HEK293 (cell line): ENCODE data around the gene TLE2.

Experiments
- CTCF ChIA-PET: fragments of 350-600 bp; formaldehyde crosslinking; extraction: SDS; loops from one replicate; lab custom pipeline; 2021; ENCODE audit warnings: antibody characterized with exemption; lab: Yijun Ruan, JAX
- POLR2A ChIA-PET: fragments of 300-600 bp; formaldehyde crosslinking; extraction: SDS; loops from one replicate; lab custom pipeline; 2020; ENCODE audit warnings: antibody characterized with exemption, inconsistent platforms; lab: Yijun Ruan, JAX
- H3K27ac ChIP-seq: fragments of 200-500 bp; sonication (Bioruptor generic); 2 replicates; pipeline ENCODE4 v1.5.1; 2014; ENCODE audit warnings: low read depth, low read length, control low read depth, inconsistent platforms; ENCODE audit errors: extremely low read depth
- H3K36me3 ChIP-seq, 2 experiments: fragments of 200-500 bp in 1 of 2; sonication (Bioruptor generic) in 1 of 2; 1 replicate in 1 of 2; 2 replicates in 1 of 2; pipeline ENCODE4 v1.5.1; 2014 to 2017; ENCODE audit warnings: inconsistent platforms in 2 of 2, low read length in 2 of 2; ENCODE audit not compliant: control insufficient read depth in 2 of 2, insufficient read depth in 1 of 2
- H3K4me1 ChIP-seq: fragments of 200-500 bp; sonication (Bioruptor generic); 2 replicates; pipeline ENCODE4 v1.5.1; 2014; ENCODE audit warnings: mild to moderate bottlenecking, low read length, inconsistent platforms; ENCODE audit not compliant: control insufficient read depth, insufficient read depth
- H3K4me3 ChIP-seq: 2 replicates; pipeline ENCODE4 v1.5.1; 2011; ENCODE audit warnings: low read depth, mild to moderate bottlenecking, control low read depth, low read length, moderate library complexity
- H3K9me3 ChIP-seq: fragments of 200-500 bp; sonication (Bioruptor generic); 2 replicates; pipeline ENCODE4 v1.5.1; 2014; ENCODE audit warnings: low read depth, low read length, inconsistent platforms; ENCODE audit not compliant: control insufficient read depth, insufficient read depth
- EGR2 ChIP-seq: fragments of 450-650 bp; formaldehyde crosslinking; IDR thresholded peaks from 2 replicates; pipeline ENCODE4 v1.5.1; 2016; ENCODE audit warnings: low read depth, missing biosample characterization, missing genetic modification characterization
- GLIS1 ChIP-seq: fragments of 450-650 bp; formaldehyde crosslinking; IDR thresholded peaks from 2 replicates; pipeline ENCODE4 v1.5.1; 2016; ENCODE audit warnings: missing biosample characterization, missing genetic modification characterization
- KLF10 ChIP-seq: fragments of 450-650 bp; IDR thresholded peaks from 2 replicates; pipeline ENCODE4 v1.5.1; 2018; ENCODE audit warnings: missing biosample characterization, mild to moderate bottlenecking, missing genetic modification characterization
- SP3 ChIP-seq: fragments of 450-650 bp; formaldehyde crosslinking; IDR thresholded peaks from 2 replicates; pipeline ENCODE4 v1.5.1; 2016; ENCODE audit warnings: missing biosample characterization, missing genetic modification characterization
- YY2 ChIP-seq: fragments of 450-650 bp; formaldehyde crosslinking; IDR thresholded peaks from 2 replicates; pipeline ENCODE4 v1.5.1; 2016; ENCODE audit warnings: missing biosample characterization, missing genetic modification characterization
- ZBTB1 ChIP-seq: fragments of 450-650 bp; formaldehyde crosslinking; IDR thresholded peaks from 2 replicates; pipeline ENCODE4 v1.5.1; 2016; ENCODE audit warnings: missing biosample characterization, missing genetic modification characterization
- ZBTB21 ChIP-seq: fragments of 450-650 bp; formaldehyde crosslinking; IDR thresholded peaks from 2 replicates; pipeline ENCODE4 v1.5.1; 2017; ENCODE audit warnings: missing biosample characterization, missing genetic modification characterization
- ZEB2 ChIP-seq: fragments of 450-650 bp; formaldehyde crosslinking; IDR thresholded peaks from 2 replicates; pipeline ENCODE4 v1.5.1; 2016; ENCODE audit warnings: missing biosample characterization, missing genetic modification characterization
- ZFHX2 ChIP-seq: fragments of 450-650 bp; formaldehyde crosslinking; conservative IDR thresholded peaks from 2 replicates; pipeline ENCODE4 v1.5.1; 2016; ENCODE audit warnings: missing biosample characterization, missing genetic modification characterization
- ZNF2 ChIP-seq: fragments of 450-650 bp; formaldehyde crosslinking; IDR thresholded peaks from 2 replicates; pipeline ENCODE4 v1.5.1; 2016; ENCODE audit warnings: missing biosample characterization, missing genetic modification characterization
- ZNF549 ChIP-seq: fragments of 450-650 bp; IDR thresholded peaks from 2 replicates; pipeline ENCODE4 v1.5.1; 2018; ENCODE audit warnings: missing biosample characterization, missing genetic modification characterization, mild to moderate bottlenecking, inconsistent platforms, moderate library complexity
- ZNF555 ChIP-seq: fragments of 450-650 bp; formaldehyde crosslinking; conservative IDR thresholded peaks from 2 replicates; pipeline ENCODE4 v1.5.1; 2017; ENCODE audit warnings: missing biosample characterization, mild to moderate bottlenecking, missing genetic modification characterization, inconsistent platforms
- ZSCAN23 ChIP-seq: fragments of 450-650 bp; formaldehyde crosslinking; IDR thresholded peaks from 2 replicates; pipeline ENCODE4 v1.5.1; 2016; ENCODE audit warnings: missing biosample characterization, missing genetic modification characterization
- TF ChIP-seq, protein P1 (sequence below): fragments of 450-650 bp; formaldehyde crosslinking; IDR thresholded peaks from 2 replicates; pipeline ENCODE4 v1.5.1; 2016; ENCODE audit warnings: missing biosample characterization, missing genetic modification characterization
- TF ChIP-seq, protein P2 (sequence below): fragments of 450-650 bp; formaldehyde crosslinking; IDR thresholded peaks from 2 replicates; pipeline ENCODE4 v1.5.1; 2017; ENCODE audit warnings: missing biosample characterization, missing genetic modification characterization

Gene TLE2

DNA sequence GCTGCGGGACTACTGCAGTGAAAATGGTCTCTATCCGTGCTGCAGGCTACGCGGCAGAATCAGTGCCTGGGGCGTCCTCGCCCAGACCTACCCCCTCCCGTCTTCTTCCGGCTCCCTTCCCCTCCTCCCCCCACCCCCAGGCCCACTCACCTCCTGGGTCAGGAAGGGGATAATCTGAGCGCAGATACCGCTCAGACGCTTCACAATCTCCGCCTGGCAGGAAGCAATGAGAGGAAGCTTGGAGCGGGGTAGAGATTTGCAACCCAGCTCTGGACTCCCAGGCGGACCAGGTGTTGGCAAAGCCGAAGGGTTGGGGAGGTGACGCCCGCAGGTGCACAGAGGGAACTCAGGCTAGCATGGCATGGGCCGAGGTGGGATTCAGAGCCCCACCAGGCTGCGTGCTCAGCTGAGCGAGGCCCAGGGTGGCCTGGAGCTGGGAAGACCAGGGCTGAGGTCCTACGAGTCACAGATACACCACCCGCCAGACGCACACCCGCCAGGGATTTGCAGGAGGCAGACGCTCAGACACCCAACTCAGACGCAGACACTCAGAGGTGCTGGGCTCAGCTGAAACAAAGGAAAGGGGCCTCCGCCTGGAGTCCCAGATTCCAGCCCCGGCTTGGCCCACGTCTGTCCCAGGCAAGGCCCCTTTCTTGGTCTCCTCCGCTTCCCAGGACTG is 4.1 kb downstream of the TLE2 start:
- ChIA-PET CTCF (interaction anchor here (0.5 to 0.7 kb wide), 2 partner anchors 14 to 50 kb away, joined by 3 to 9 read pairs; no protein-coding TSS in a partner anchor), POLR2A (interaction anchor here (2.3 kb wide), 1 partner anchor 11 kb away, joined by 8 read pairs; no protein-coding TSS in a partner anchor)
- no peak overlapping the region for H3K27ac ChIP-seq
- H3K9me3 ChIP-seq = no peaks in the 10 kb centered on the region
- no peak overlapping the region for H3K4me3 ChIP-seq
- no peaks in the 10 kb centered on the region for H3K4me1 ChIP-seq
- TF ChIP-seq ZBTB1 (tag by site-specific recombination) (no peak), YY2 (tag by site-specific recombination) (no peak), ZNF2 (no peak), SP3 (tag by site-specific recombination) (no peak), ZEB2 (no peak)
- H3K36me3 ChIP-seq = no peaks in the 10 kb centered on the region

DNA sequence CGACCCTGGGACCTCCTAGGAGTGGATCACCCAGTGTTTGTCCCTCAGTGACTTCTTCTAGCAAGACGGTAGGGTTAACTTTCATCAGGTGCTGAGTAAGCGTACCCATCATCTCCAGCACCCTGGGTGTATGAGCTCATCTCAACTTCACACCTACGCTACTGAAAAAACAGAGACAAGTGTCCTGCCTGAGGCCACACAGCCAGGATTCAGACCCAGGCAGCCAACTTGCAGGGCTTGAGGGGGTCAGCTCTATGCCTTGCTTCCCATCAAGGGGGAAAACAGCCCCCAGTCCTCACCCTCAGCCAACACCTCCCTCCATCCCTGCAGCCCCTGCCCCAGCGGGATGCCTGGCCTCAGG is 4.6 kb downstream of the TLE2 start:
- no peaks in the 10 kb centered on the region for H3K36me3 ChIP-seq
- ChIA-PET CTCF (interaction anchor here (0.5 kb wide), 1 partner anchor 51 kb away, joined by 3 read pairs; no protein-coding TSS in a partner anchor), POLR2A (interaction anchor here (2.3 kb wide), 1 partner anchor 11 kb away, joined by 8 read pairs; no protein-coding TSS in a partner anchor)
- TF ChIP-seq KLF10 (tag by site-specific recombination) (no peak), ZBTB1 (tag by site-specific recombination) (no peak), EGR2 (tag by site-specific recombination) (0 out of 2 replicates have a peak, but pooled peaks have one; percentile 5), GLIS1 (tag by site-specific recombination) (no peak), ZFHX2 (tag by site-specific recombination) (0 out of 2 replicates have a peak, but pooled peaks have one; percentile 12), ZNF555 (tag by site-specific recombination) (no peak), ZNF549 (no peak), ZBTB21 (tag by site-specific recombination) (no peak)
- TF ChIP-seq, protein P1, sequence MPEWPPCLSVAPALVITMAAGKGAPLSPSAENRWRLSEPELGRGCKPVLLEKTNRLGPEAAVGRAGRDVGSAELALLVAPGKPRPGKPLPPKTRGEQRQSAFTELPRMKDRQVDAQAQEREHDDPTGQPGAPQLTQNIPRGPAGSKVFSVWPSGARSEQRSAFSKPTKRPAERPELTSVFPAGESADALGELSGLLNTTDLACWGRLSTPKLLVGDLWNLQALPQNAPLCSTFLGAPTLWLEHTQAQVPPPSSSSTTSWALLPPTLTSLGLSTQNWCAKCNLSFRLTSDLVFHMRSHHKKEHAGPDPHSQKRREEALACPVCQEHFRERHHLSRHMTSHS (tag by site-specific recombination) = no peak
- TF ChIP-seq, protein P2, sequence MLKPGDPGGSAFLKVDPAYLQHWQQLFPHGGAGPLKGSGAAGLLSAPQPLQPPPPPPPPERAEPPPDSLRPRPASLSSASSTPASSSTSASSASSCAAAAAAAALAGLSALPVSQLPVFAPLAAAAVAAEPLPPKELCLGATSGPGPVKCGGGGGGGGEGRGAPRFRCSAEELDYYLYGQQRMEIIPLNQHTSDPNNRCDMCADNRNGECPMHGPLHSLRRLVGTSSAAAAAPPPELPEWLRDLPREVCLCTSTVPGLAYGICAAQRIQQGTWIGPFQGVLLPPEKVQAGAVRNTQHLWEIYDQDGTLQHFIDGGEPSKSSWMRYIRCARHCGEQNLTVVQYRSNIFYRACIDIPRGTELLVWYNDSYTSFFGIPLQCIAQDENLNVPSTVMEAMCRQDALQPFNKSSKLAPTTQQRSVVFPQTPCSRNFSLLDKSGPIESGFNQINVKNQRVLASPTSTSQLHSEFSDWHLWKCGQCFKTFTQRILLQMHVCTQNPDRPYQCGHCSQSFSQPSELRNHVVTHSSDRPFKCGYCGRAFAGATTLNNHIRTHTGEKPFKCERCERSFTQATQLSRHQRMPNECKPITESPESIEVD = no peak
- no peak overlapping the region for H3K4me3 ChIP-seq
- H3K9me3 ChIP-seq = no peaks in the 10 kb centered on the region
- H3K4me1 ChIP-seq = no peaks in the 10 kb centered on the region
- no peak overlapping the region for H3K27ac ChIP-seq

DNA sequence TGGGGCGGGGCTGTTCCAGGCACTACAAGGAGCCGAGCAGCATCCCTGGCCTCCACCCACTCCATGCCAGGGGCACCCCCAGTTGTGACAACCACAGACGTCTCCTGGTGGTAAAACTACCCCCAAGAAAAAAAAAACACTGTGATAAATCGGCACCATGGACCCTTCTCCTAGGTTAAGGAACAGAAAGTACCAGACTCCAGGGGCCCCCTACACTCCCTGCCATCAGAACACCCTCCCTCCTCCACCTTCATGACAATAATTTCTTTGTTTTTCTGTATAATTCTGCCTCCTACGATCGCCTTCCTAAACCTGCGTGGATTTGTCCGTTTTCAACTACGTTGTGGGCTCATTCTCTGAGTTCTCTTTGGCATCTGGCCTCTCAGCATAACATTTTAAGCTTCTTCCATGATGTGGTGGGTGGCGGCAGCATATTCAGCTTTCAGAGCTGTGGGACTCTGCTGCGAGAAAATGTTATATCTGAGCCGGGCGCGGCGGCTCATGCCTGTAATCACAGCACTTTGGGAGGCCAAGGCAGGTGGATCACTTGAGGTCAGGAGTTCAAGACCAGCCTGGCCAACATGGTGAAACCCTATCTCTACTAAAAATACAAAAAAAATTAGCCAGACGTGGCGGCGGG is 8.6 kb downstream of the TLE2 start:
- CTCF ChIA-PET = no interaction called here
- no peak for TF ChIP-seq ZSCAN23 (tag by site-specific recombination)
- no peak overlapping the region for H3K4me3 ChIP-seq
- POLR2A ChIA-PET = no interaction called here
- H3K4me1 ChIP-seq = no peaks in the 10 kb centered on the region
- H3K9me3 ChIP-seq = no peaks in the 10 kb centered on the region
- H3K36me3 ChIP-seq = no peaks in the 10 kb centered on the region; a peak in 1 of 3 replicates
- no peak overlapping the region for H3K27ac ChIP-seq
